ENCODE data around the gene PTPRM.
"Not testable (repeated sequence)": the region's sequence is repeated elsewhere in the genome, so short reads cannot be mapped to it uniquely, and the experiment has no call there.

Gene PTPRM

GRCh38 chr18:8050616-8051329 is 483.7 kb downstream of the PTPRM start:
- DNase-seq (ENCODE audit: low read depth): no peak

- no peak for DNase-seq (ENCODE audit: low read depth)
Observed at GRCh38 chr18:8051453-8051852, 484.3 kb downstream of the PTPRM start.

- DNase-seq (ENCODE audit: low read depth): no peak
Observed at GRCh38 chr18:8052237-8052701, 485.2 kb downstream of the PTPRM start.

GRCh38 chr18:8056723-8057122 is 489.6 kb downstream of the PTPRM start:
- no peak for DNase-seq (ENCODE audit: low read depth)

- DNase-seq (ENCODE audit: low read depth): not testable (repeated sequence)
Observed at GRCh38 chr18:8063152-8063551, 496.0 kb downstream of the PTPRM start.

GRCh38 chr18:8063733-8064132 is 496.6 kb downstream of the PTPRM start:
- no peak for DNase-seq (ENCODE audit: low read depth)

- no peak for DNase-seq (ENCODE audit: low read depth)
Observed at GRCh38 chr18:8065284-8065683, 498.2 kb downstream of the PTPRM start.

- DNase-seq (ENCODE audit: low read depth): no peak
Observed at GRCh38 chr18:8065773-8066172, 498.7 kb downstream of the PTPRM start.

GRCh38 chr18:8069708-8070107 is 502.6 kb downstream of the PTPRM start:
- no peak for DNase-seq (ENCODE audit: low read depth)

GRCh38 chr18:8073167-8073566 is 506.1 kb downstream of the PTPRM start:
- no peak for DNase-seq (ENCODE audit: low read depth)

- no peak for DNase-seq (ENCODE audit: low read depth)
Observed at GRCh38 chr18:8080092-8080491, 513.0 kb downstream of the PTPRM start.

GRCh38 chr18:8081267-8081666 is 514.2 kb downstream of the PTPRM start:
- no peak for DNase-seq (ENCODE audit: low read depth)

- no peak for DNase-seq (ENCODE audit: low read depth)
Observed at GRCh38 chr18:8081872-8082553, 514.9 kb downstream of the PTPRM start.

GRCh38 chr18:8084160-8084559 is 517.0 kb downstream of the PTPRM start:
- DNase-seq (ENCODE audit: low read depth): peak; percentile 36

GRCh38 chr18:8088626-8089025 is 521.5 kb downstream of the PTPRM start:
- DNase-seq (ENCODE audit: low read depth): no peak

GRCh38 chr18:8091035-8091434 is 523.9 kb downstream of the PTPRM start:
- DNase-seq (ENCODE audit: low read depth): no peak

- DNase-seq (ENCODE audit: low read depth): no peak
Observed at GRCh38 chr18:8095947-8096570, 528.9 kb downstream of the PTPRM start.

GRCh38 chr18:8097399-8097798 is 530.3 kb downstream of the PTPRM start:
- no peak for DNase-seq (ENCODE audit: low read depth)

GRCh38 chr18:8097927-8098326 is 530.8 kb downstream of the PTPRM start:
- no peak for DNase-seq (ENCODE audit: low read depth)

- no peak for DNase-seq (ENCODE audit: low read depth)
Observed at GRCh38 chr18:8106603-8107002, 539.5 kb downstream of the PTPRM start.

GRCh38 chr18:8107426-8107825 is 540.3 kb downstream of the PTPRM start:
- no peak for DNase-seq (ENCODE audit: low read depth)

GRCh38 chr18:8114480-8114879 is 547.4 kb downstream of the PTPRM start:
- no peak for DNase-seq (ENCODE audit: low read depth)

- no peak for DNase-seq (ENCODE audit: low read depth)
Observed at GRCh38 chr18:8116341-8117005, 549.4 kb downstream of the PTPRM start.
